Transverse colon (tissue), 4 donors: ENCODE measurements around the gene MEIOB. TPM values are rescaled to one million over a fixed set of nuclear protein-coding genes. Genes with fewer than 3 reads are reported as not detected.
A peak's percentile ranks its signal among the peaks of the same experiment; 100 is the strongest.

Experiments used
- DNase-seq: peaks from one replicate; pipeline ENCODE4 v3.0.0-alpha.2; 2019
- H3K27ac ChIP-seq, 4 donors: fragments of 200-600 bp; sonication (generic); 2 replicates each; pipeline ENCODE4 v1.5.1; 2016 to 2018; ENCODE audit warnings: inconsistent platforms in 4 of 4
- H3K27me3 ChIP-seq: fragments of 200-600 bp; sonication (generic); 2 replicates; pipeline ENCODE4 v1.5.1; 2017; ENCODE audit warnings: inconsistent platforms
- H3K36me3 ChIP-seq, 4 donors: fragments of 200-600 bp; sonication (generic); 2 replicates each; pipeline ENCODE4 v1.5.1; 2017 to 2019; ENCODE audit warnings: inconsistent platforms in 4 of 4
- H3K4me1 ChIP-seq, 4 donors: fragments of 200-600 bp; sonication (generic); 2 replicates each; pipeline ENCODE4 v1.5.1; 2017 to 2020; ENCODE audit warnings: inconsistent platforms in 4 of 4
- H3K4me3 ChIP-seq, 4 donors: fragments of 200-600 bp; sonication (generic); 1 replicate in 1 of 4; 2 replicates in 3 of 4; pipeline versions ENCODE4 v1.5.1 to v1.6.1; 2017 to 2019; ENCODE audit warnings: inconsistent platforms in 4 of 4
- H3K9me3 ChIP-seq, 2 donors: fragments of 200-600 bp; sonication (generic); 2 replicates each; pipeline ENCODE4 v1.5.1; 2017 to 2019; ENCODE audit warnings: inconsistent platforms in 2 of 2
- EP300 ChIP-seq: sonication (generic); formaldehyde crosslinking; IDR thresholded peaks from one replicate; pipeline ENCODE4 v1.6.1; 2017; ENCODE audit warnings: antibody characterized with exemption, low read depth
- POLR2A ChIP-seq: fragments of 450-650 bp; IDR thresholded peaks from one replicate; pipeline ENCODE4 v1.6.1; 2016; ENCODE audit warnings: antibody characterized with exemption, mild to moderate bottlenecking, moderate library complexity
- POLR2AphosphoS5 ChIP-seq, 3 donors: sonication (generic); formaldehyde crosslinking; IDR thresholded peaks; one replicate each; pipeline ENCODE4 v1.6.1; 2016; ENCODE audit warnings: antibody characterized with exemption in 3 of 3
- whole genome bisulfite sequencing, 2 donors: methylation state at CpG; one replicate each; pipeline ENCODE4 v1.1.5; 2018; ENCODE audit warnings: low coverage in 1 of 2; 5-methylcytosine and 5-hydroxymethylcytosine counted together
- in situ Hi-C, 4 donors: fragments of 200-750 bp; cut with MboI; loops; one replicate each; pipeline versions ENCODE4 v1.15.0 to v1.15.1; 2017; ENCODE audit warnings: low sequenced_read_pairs in 3 of 4, low pct_ligation_motif_present in 1 of 4, low pct_unique_long_range_greater_than_20kb in 1 of 4
- intact Hi-C: fragments of 100-400 bp; cut with DNase I; formaldehyde crosslinking; loops from one replicate; pipeline ENCODE4 v1.15.1; 2023; ENCODE audit warnings: low total_unique reads
- total RNA-seq, 4 donors: library from RNA; depleted of rRNA; stranded (reverse); fragments of >200 nt; gene quantifications; one replicate each; pipeline ENCODE4 v1.1.0, GENCODE V29; 2016
- TF ChIP-seq, protein P1 (sequence below), 5 experiments: fragments of 200-600 bp in 3 of 5; fragments of 450-650 bp in 2 of 5; sonication (generic) in 3 of 5; IDR thresholded peaks; 1 replicate in 2 of 5; 2 replicates in 3 of 5; pipeline ENCODE4 v1.5.1; 2016 to 2017; ENCODE audit warnings: antibody characterized with exemption in 5 of 5, inconsistent platforms in 3 of 5, mild to moderate bottlenecking in 2 of 5, moderate library complexity in 1 of 5

Gene MEIOB
- total RNA-seq, 4 donors from 2014 or later: not detected

- intact Hi-C loops: no loop called here
- in situ Hi-C loops: loop anchor here in 1 of 4 donors (5.0 kb wide), 1 partner anchor 70 kb away; no protein-coding TSS in a partner anchor
- no peak overlapping the region for H3K4me3 ChIP-seq
- peaks cover 0 to 8% (median 3%) of the 10 kb centered on the region in 4 donors for H3K4me1 ChIP-seq
- no peak overlapping the region for H3K27ac ChIP-seq
- no peaks in the 10 kb centered on the region for H3K9me3 ChIP-seq
- DNase-seq: no peak
- peaks cover 44% of the 10 kb centered on the region for H3K27me3 ChIP-seq
- TF ChIP-seq EP300: no peak
- TF ChIP-seq, protein P1, sequence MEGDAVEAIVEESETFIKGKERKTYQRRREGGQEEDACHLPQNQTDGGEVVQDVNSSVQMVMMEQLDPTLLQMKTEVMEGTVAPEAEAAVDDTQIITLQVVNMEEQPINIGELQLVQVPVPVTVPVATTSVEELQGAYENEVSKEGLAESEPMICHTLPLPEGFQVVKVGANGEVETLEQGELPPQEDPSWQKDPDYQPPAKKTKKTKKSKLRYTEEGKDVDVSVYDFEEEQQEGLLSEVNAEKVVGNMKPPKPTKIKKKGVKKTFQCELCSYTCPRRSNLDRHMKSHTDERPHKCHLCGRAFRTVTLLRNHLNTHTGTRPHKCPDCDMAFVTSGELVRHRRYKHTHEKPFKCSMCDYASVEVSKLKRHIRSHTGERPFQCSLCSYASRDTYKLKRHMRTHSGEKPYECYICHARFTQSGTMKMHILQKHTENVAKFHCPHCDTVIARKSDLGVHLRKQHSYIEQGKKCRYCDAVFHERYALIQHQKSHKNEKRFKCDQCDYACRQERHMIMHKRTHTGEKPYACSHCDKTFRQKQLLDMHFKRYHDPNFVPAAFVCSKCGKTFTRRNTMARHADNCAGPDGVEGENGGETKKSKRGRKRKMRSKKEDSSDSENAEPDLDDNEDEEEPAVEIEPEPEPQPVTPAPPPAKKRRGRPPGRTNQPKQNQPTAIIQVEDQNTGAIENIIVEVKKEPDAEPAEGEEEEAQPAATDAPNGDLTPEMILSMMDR (IDR thresholded peaks at IDR 0.05): no peak
- no peak for TF ChIP-seq POLR2A
- 83% methylated on average over 9 of the region's 9 CpGs; no CpG with 5 or more reads in 1 of the 2 donors for WGBS, 2 donors
- H3K36me3 ChIP-seq: no peaks in the 10 kb centered on the region
These were observed 9.6 kb downstream of the MEIOB start for GRCh38 chr16:1862394-1862793.

DNA sequence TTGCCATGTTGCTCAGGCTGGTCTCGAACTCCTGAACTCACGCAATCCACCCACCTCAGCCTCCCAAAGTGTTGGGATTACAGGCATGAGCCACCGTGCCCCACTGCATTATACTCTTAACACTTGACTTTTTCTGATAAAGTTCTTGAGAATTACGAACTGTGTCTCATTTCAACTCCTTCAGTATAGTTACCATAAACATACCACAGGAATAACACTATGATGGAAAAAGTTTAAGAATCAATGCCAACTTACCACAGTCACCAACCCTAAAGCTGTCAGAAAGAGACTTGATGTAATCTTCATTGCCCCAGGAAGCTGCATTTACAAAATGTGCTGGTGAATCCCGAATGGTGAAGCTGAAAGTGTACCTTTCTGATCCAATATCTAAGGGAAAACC is 10.2 kb downstream of the MEIOB start:
- intact Hi-C loops: no loop called here
- Histone ChIP-seq H3K27ac (no peak overlapping the region), H3K4me1 (peaks cover 0 to 8% (median 3%) of the 10 kb centered on the region in 4 donors), H3K4me3 (no peak overlapping the region), H3K27me3 (peaks cover 51% of the 10 kb centered on the region), H3K9me3 (no peaks in the 10 kb centered on the region), H3K36me3 (no peaks in the 10 kb centered on the region)
- TF ChIP-seq EP300: no peak
- TF ChIP-seq POLR2A: no peak
- TF ChIP-seq POLR2AphosphoS5 (IDR thresholded peaks at IDR 0.05): no peak
- TF ChIP-seq, protein P1 (IDR thresholded peaks at IDR 0.05): no peak
- no peak for DNase-seq
- 57 to 77% methylated on average over 2 to 5 of the region's 5 CpGs for WGBS, 2 donors
- in situ Hi-C loops: loop anchor here in 1 of 4 donors (5.0 kb wide), 1 partner anchor 71 kb away; no protein-coding TSS in a partner anchor

GRCh38 chr16:1859650-1860049 is 12.3 kb downstream of the MEIOB start:
- 14 to 19% methylated on average over 3 to 8 of the region's 8 CpGs for WGBS, 2 donors
- no peaks in the 10 kb centered on the region for H3K36me3 ChIP-seq
- no peaks in the 10 kb centered on the region for H3K9me3 ChIP-seq
- no peak overlapping the region for H3K4me3 ChIP-seq
- intact Hi-C loops: no loop called here
- peaks cover 0 to 8% (median 3%) of the 10 kb centered on the region in 4 donors for H3K4me1 ChIP-seq
- H3K27ac ChIP-seq: no peak overlapping the region
- TF ChIP-seq, protein P1 (IDR thresholded peaks at IDR 0.05): no peak
- in situ Hi-C loops: loop anchor here in 1 of 4 donors (5.0 kb wide), 1 partner anchor 73 kb away; no protein-coding TSS in a partner anchor
- DNase-seq: peak; percentile 64
- H3K27me3 ChIP-seq: peaks cover 53% of the 10 kb centered on the region

DNA sequence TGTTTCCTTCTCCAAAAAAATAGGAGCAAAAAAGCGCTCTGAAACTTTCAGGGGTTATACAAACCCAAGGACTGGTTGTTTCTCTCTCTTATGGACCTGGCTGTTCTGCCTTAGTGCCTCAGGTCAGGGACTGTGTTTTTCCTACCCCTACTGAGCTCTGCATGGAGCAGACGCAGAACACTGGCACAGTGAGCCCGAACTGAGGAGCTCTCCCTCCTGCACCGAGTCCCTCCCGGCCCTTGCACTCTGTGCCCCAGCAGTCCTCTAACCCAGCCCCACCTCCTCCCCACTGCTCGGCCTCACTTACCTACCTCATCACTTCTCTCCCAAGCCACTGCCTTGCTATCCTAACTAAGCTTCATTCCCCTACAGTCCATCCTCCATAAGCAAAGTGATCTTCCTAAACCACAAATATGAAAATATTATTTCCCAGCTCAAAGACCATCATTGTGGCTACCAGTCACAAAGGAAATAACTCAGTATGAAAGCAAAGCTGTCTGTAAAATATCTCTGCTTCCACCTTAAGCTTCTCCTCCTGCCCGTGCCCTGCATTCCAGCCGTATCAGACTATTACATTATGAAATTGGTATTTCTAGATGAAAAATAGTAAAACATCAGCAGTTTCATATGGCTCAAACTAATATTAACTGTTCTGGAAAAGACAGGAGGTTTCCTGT is 13.6 kb downstream of the MEIOB start:
- TF ChIP-seq EP300 (no peak), POLR2AphosphoS5 (IDR thresholded peaks at IDR 0.05) (no peak), POLR2A (no peak)
- TF ChIP-seq, protein P1 (IDR thresholded peaks at IDR 0.05): no peak
- Histone ChIP-seq H3K27ac (no peak overlapping the region), H3K4me3 (no peak overlapping the region), H3K4me1 (peaks cover 0 to 4% (median 2%) of the 10 kb centered on the region in 4 donors), H3K9me3 (no peaks in the 10 kb centered on the region), H3K36me3 (no peaks in the 10 kb centered on the region), H3K27me3 (peaks cover 51% of the 10 kb centered on the region)
- no peak for DNase-seq
- in situ Hi-C loops: no loop called here
- 15 to 37% methylated on average over 3 to 8 of the region's 8 CpGs for WGBS, 2 donors
- intact Hi-C loops: no loop called here
